Loucy (cell line): Measurements from ENCODE around the gene TMEM178A.

Experiments used
- CTCF ChIP-seq: fragments of 200-600 bp; sonication (generic); conservative IDR thresholded peaks from 2 replicates; pipeline ENCODE4 v1.5.1; 2014; ENCODE audit warnings: mild to moderate bottlenecking, antibody characterized with exemption, low read length
- EZH2phosphoT487 ChIP-seq: fragments of 200-600 bp; IDR thresholded peaks from 2 replicates; pipeline ENCODE4 v1.6.1; 2018; ENCODE audit warnings: antibody characterized with exemption, mild to moderate bottlenecking, moderate library complexity, borderline replicate concordance

GRCh38 chr2:39710807-39711206 lies 45.1 kb downstream of the TMEM178A start:
- TF ChIP-seq CTCF = no peak
- TF ChIP-seq EZH2phosphoT487 = no peak
